CD4-positive, alpha-beta T cell treated with Interferon gamma for 1 hour (primary cell): Measurements from ENCODE around the gene TMUB1.

Source experiments
- DNase-seq: peaks from one replicate; pipeline ENCODE4 v3.0.0-alpha.2; 2020

Gene TMUB1

DNA sequence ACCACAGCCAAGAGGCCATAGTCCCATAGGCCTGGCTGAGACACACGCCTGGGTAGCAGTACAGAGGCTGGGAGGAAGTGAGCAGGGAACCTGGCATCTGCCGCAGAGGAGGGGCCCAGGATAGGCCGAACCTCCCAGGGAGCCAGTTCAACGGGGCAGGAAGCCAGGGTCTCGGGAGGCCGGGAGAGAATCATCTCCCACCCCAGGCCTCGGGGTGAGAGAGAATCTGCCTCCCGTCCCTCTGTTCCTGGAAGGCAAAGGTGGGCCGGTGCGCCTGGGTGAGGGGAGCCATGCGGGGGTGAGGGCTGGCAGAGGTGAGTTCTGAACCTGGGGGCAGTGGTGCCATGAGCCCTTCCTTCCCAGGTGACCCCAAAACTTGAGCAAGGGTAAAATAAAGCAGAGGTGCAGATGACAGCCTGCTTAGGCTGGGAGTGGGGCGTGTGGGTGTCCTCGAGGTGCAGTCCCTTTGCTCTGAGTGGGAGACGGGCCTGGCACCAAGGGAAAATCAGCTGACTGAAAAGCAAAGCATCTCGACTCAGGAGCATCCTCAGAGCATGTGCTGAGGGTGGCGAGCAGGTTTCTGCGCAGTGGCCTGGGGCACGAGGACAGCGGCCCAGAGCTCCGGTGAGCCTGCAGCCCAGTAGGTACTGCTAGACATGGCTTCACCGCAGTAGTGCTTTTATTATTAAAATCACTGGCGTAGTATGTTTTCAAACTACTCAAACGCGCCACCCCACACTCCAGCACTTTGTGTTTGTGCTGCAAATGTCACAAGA, 18.5 kb upstream of the TMUB1 start:
- DNase-seq: no peak

DNA sequence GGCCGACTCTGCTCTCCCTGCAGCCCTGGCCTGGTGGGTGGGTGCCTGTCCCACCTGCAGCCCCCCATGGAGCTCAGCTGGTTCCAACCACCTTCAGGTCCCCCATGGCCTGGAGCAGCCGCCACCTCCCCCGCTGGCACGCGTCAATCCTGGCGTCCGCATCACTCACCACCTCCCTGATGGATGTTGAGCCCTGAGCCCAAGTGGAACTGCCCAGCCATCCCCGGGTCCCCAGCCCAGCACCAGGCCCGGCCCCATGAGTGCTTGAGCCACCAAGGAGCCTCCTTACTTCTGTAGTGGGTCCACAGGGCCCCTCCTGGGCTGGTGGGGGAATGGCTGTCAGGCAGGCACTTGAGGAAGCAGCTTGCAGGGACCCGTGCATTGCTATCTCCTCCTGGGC, 17.6 kb upstream of the TMUB1 start:
- no peak for DNase-seq

- DNase-seq: no peak
These were observed 16.4 kb upstream of the TMUB1 start for GRCh38 chr7:151099486-151100211.

DNA sequence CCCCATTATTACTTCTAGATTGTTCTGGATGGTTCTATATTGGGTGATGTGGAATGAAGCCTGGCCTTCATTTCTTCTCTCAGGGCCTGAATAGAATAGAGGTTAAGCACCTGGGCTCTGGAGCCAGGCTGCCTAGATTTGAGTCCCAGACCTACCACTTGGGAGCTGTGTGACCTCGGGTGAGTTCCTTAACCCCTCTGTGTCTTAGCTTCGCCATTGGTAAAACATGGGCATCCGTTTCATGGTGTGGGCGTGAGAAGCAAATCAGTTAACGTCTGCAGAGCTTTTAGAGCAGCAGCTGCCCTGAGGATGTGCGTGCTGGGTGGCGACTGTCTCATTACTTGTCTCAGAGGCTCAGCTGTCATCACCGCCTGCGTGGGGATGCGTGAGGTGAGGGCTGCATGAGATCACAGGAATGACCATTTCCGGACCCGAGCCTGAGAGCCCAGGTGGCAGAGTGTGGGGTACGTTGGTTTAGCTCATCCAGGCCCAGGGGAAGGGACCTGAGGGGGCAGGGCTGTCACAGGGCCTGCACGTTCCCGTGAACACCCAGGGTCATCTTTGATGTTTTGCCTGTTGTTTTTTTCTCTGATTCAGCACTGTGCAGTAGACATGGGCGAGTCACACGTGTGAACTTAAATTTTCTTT, 12.7 kb upstream of the TMUB1 start:
- DNase-seq: no peak

DNA sequence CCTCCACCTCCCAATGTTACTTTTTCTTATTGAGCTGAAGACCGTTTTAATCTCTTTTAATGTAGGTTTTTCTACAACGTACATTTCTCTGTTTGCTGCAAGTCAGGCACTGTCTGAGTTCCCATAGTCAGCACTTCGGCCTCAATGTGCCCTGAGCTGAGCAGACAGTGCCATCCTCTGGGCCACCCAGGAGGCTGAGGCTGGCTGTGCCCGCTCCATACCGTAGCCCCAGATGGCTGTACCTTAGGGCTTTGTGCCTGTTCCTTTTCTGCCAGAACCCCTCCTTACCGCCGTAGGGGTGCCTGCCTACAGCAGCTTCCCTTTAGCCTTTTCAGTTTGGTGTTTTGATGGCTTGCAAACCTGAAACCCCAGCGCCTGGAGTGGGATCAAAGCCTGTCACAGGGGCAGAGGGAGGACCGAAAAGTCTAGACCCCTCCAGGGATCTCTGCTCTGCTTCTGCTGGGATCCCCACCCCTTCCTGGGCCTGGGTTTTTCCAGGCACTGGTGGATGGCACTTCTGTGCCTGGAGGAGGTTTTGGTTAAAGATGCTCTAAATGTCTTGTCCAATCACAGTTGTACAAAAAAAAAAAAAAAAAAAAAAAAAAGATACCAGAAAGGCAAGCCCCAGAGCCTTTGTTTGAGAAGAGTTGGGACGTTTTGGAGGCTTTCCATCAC, 12.0 kb upstream of the TMUB1 start:
- DNase-seq: no peak

GRCh38 chr7:151094675-151095074, 11.4 kb upstream of the TMUB1 start:
- no peak for DNase-seq

DNA sequence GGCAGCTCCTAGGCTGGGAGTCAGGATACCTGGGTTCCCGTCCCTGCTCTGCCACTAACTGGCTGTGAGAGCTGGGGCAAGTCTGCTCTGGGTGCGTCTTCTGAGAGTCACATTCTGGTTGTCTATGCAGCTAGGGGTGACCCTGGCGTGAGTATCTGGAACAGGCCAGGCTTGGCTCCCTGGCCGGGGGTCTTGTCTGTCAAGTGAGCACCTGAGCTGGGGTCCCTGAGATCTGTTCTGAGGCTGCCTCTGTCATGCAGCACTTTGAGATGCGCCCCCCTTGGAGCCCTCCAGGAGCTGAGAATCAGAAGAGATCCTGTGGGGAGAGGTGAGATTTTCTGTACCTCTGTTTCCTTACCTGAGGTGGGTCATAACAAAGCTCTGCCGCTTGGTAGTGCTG, 10.5 kb upstream of the TMUB1 start:
- DNase-seq: no peak

DNA sequence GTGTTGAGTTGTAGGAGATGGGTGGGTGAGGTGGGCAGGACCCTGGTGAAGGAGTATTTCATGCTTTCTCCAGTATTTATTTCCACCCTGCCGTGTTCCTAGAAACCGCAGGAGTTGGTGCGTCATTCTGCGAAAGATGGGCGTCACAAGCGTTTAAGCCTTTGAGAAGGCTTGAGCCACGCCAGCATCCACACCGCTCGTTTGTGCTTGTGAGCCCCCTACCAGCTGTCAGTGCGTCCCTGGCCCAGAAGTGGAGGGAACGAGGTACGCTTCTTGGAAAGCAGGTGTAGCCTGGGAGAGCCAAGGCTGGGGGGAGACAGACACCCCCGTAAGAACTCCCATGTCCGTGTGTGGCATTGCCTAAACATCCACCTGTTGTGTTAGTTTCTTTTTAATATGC, 8.7 kb upstream of the TMUB1 start:
- DNase-seq: no peak

GRCh38 chr7:151091431-151091830, 8.1 kb upstream of the TMUB1 start:
- no peak for DNase-seq

DNA sequence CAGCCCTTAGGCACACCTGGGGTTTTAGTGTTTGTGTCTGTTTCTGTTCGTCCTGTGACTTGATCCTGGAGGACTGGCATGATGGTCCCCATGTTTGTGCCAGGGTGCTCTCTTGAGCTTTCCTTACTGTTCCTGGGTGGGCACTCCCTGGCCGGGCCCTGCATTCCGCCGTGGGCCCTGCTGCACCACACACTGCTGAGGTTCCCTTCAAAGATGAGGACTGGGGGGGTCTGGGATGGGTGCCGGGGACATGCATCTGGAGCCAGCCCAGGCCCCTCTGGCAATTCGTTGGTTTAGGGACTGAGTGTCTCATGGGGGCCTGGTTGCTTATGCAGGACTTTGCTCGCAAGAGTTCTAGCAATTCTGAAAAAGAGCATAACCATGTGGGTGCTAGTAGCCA, 7.7 kb upstream of the TMUB1 start:
- no peak for DNase-seq

DNA sequence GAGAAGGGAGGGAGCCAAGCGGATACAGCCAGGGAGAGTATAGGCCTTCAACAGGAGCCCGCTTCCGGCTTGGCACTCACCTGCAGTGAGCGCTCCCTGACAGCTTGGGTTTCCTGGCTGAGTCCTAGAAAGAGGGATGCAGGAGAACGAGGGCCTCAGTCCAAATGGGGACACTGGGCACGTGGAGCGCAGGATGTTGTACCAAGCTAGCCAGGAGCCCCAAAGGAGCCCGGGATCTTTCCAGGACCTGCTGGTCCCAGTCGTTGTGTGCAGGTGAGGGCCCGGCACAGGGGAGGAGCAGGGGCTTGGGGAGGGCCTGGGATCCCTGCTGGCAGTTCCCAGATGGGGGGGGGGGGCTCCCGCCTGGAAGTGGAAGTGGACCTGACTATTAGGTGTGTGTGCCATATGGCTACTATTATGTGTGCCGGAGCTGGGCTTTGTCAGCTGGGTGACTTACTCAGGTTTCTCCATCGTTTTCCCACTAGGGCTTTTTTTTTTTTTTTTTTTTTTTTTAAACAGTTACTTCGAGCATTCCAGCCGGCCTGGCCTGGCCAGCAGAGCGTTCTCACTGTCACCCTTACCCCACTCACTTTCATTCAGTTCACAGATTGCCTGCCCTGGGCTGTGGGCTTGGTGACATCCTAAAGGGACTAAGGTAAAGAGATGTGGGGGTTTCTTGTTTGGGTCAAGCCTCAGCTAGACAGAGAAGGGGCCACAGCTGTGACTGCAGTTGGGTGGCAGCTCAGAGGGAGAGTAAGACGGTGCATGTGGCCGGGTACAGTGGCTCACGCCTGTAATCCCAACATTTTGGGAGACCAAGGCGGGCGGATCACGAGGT, 6.8 kb upstream of the TMUB1 start:
- DNase-seq: no peak

- peak; percentile 77 for DNase-seq
These were observed 5.8 kb upstream of the TMUB1 start for GRCh38 chr7:151088856-151089699.

GRCh38 chr7:151088019-151088855, 4.9 kb upstream of the TMUB1 start:
- DNase-seq: no peak

- peak; percentile 43 for DNase-seq
These were observed 4.1 kb upstream of the TMUB1 start for GRCh38 chr7:151087245-151088018.

DNA sequence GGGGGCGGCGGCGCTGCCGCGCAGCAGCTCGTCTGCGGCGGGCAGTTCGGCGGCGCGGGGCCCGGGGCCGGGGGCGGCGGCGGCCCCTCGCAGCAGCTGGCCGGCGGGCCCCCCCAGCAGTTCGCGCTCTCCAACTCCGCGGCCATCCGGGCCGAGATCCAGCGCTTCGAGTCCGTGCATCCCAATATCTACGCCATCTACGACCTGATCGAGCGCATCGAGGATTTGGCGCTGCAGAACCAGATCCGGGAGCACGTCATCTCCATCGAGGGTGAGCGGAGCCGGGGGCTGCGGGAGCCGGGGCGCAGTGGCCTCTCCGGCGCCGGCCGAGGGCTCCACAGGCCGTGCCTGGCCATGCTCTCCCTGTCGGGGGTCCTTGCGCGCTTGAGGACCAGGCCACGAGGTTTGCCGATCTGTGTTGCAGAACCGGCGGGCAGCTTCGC, 3.5 kb upstream of the TMUB1 start:
- DNase-seq: no peak

DNA sequence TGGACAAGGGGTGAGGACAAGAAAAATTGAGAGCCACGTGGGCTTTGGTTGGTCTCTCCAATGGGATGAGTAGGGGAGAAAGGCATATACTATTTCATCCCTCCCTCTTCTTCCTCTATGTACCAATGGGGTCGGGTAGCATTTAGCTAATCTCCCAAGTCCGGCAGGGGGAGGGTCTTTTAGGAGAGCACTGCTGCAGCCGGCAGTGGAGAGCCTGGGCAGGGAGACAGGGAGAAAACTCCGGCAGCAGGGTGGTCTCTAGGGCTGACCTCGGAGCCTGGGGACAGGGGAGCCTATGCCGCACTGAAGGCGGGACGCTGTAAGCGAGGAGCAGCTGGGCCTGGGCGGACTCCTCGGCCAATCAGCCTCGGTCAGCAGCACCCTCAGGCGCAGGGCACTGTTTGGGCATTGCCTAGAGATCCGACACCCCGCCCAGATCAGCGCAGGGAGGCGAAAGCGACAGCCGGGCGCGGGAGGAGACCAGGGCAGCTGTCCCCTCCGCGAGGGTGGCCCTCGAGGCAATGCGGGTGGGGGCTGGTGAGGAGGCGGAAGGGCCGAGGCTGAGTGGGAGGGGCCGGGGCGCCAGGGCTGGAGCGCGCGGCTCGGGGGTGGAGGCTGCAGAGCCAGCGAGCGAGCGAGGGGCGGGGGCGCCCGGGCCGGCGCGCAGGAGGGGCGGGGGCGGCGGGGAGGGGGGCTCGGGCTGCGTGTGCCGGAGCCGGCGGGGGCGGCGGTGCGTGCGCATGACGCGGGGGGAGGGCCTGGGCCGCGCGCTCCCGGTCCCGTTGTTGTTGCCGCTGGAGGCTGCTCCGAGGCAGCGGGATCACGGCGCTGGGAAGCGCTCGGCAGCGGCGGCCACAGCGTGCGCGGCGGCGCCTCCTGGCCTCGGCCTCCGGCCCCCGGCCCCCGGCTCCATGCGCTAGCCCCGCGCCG, 2.7 kb upstream of the TMUB1 start, which contains the start of gene AGAP3:
Gene AGAP3, plus strand, starts transcription at position 785 of the 930 bp plus-strand sequence. CDS start 267 bp downstream, outside the sequence.
- peak; percentile 60 for DNase-seq

DNA sequence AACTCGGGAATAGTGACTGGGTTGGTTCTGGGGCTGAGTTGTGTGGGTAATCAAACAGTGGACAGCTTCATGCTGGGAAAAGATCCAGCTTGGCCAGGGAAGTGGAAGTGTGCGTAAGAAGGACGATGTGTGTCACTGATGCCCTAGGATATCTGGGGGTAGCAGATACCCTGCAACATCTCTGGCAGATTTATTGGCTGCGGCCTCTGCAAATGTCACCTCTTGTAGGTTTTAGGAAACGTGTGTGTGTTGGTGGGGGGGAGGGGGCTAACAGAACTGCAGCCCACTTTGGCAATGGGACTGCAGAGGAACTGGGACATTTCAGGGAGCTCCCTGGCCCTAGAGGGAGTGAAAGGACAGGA, 2.0 kb upstream of the TMUB1 start:
- no peak for DNase-seq

DNA sequence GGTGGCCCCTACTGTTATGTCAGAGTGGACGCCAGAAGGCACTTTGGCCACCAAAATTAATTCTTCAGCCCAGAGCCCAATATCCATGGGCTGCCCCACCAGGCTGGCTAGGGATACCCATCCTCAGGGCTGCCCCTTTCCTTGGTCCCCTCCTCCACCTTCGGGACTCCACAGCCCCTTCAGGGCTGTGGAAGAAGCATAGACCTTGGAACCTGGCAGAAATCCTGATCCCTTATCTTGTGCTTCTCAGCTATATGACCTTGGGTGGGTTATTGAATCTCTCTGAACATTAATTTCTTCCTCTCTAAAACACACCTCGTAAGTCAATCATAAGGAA, 499 bp upstream of the TMUB1 start:
- no peak for DNase-seq
